H9 (cell line): ENCODE measurements around the gene PITPNM3. TPM values are rescaled to one million over a fixed set of nuclear protein-coding genes. Genes with fewer than 3 reads are reported as not detected.

ENCODE experiments used
- DNase-seq: peaks from one replicate; pipeline ENCODE4 v3.0.0-alpha.2; 2017
- H2AFZ ChIP-seq: one replicate; pipeline ENCODE4 v1.6.1; 2013; ENCODE audit warnings: mild to moderate bottlenecking, low read length, control low read depth, moderate library complexity
- H2AK5ac ChIP-seq: 2 replicates; pipeline ENCODE4 v1.6.1; 2013; ENCODE audit warnings: low read length, control low read depth, mixed read lengths; ENCODE audit not compliant: insufficient read length
- H2BK120ac ChIP-seq: one replicate; pipeline ENCODE4 v1.6.1; 2013; ENCODE audit warnings: low read depth, mild to moderate bottlenecking, low read length, control low read depth, inconsistent platforms; ENCODE audit not compliant: poor library complexity, severe bottlenecking
- H2BK12ac ChIP-seq: 2 replicates; pipeline ENCODE4 v1.6.1; 2013; ENCODE audit warnings: low read length, control low read depth, mixed read lengths, low read depth; ENCODE audit not compliant: insufficient read length
- H2BK15ac ChIP-seq: 2 replicates; pipeline ENCODE4 v1.6.1; 2013; ENCODE audit warnings: low read depth, low read length, control low read depth
- H2BK20ac ChIP-seq: one replicate; pipeline ENCODE4 v1.6.1; 2013; ENCODE audit warnings: low read depth, mild to moderate bottlenecking, low read length, control low read depth, inconsistent platforms; ENCODE audit not compliant: poor library complexity, severe bottlenecking
- H2BK5ac ChIP-seq: 2 replicates; pipeline ENCODE4 v1.6.1; 2013; ENCODE audit warnings: low read length, control low read depth, mixed read lengths; ENCODE audit not compliant: insufficient read length
- H3K14ac ChIP-seq: 2 replicates; pipeline ENCODE4 v1.6.1; 2013; ENCODE audit warnings: low read length, control low read depth; ENCODE audit not compliant: insufficient read depth
- H3K18ac ChIP-seq: 2 replicates; pipeline ENCODE4 v1.6.1; 2013; ENCODE audit warnings: low read depth, mild to moderate bottlenecking, mixed read lengths, low read length, control low read depth; ENCODE audit not compliant: insufficient read length
- H3K23ac ChIP-seq: 2 replicates; pipeline ENCODE4 v1.6.1; 2013; ENCODE audit warnings: low read length, control low read depth, mixed read lengths, low read depth; ENCODE audit not compliant: insufficient read length
- H3K23me2 ChIP-seq: 2 replicates; pipeline ENCODE4 v1.6.1; 2013; ENCODE audit warnings: low read depth, mild to moderate bottlenecking, mixed read lengths, low read length, control low read depth; ENCODE audit not compliant: insufficient read length, poor library complexity, severe bottlenecking
- H3K27ac ChIP-seq: 2 replicates; pipeline ENCODE4 v1.5.1; 2013; ENCODE audit warnings: low read length, control low read depth, mixed read lengths, low read depth; ENCODE audit not compliant: insufficient read length
- H3K27me3 ChIP-seq: 2 replicates; pipeline ENCODE4 v1.6.1; 2013; ENCODE audit warnings: low read length, control low read depth, inconsistent platforms; ENCODE audit not compliant: insufficient read depth
- H3K4ac ChIP-seq: 2 replicates; pipeline ENCODE4 v1.6.1; 2013; ENCODE audit warnings: low read depth, mild to moderate bottlenecking, control low read depth, inconsistent platforms, low read length, moderate library complexity
- H3K4me1 ChIP-seq: 2 replicates; pipeline ENCODE4 v1.6.1; 2013; ENCODE audit warnings: low read length, control low read depth, inconsistent platforms; ENCODE audit not compliant: insufficient read depth
- H3K4me2 ChIP-seq: 2 replicates; pipeline ENCODE4 v1.6.1; 2013; ENCODE audit warnings: low read length, control low read depth, mixed read lengths; ENCODE audit not compliant: insufficient read length, insufficient read depth
- H3K56ac ChIP-seq: 2 replicates; pipeline ENCODE4 v1.6.1; 2013; ENCODE audit warnings: low read depth, mild to moderate bottlenecking, mixed read lengths, low read length, control low read depth; ENCODE audit not compliant: insufficient read length
- H3K79me1 ChIP-seq: 2 replicates; pipeline ENCODE4 v1.6.1; 2013; ENCODE audit warnings: low read depth, mild to moderate bottlenecking, moderate library complexity, low read length, control low read depth, inconsistent platforms; ENCODE audit not compliant: insufficient read depth, poor library complexity, severe bottlenecking
- H3K79me2 ChIP-seq: 2 replicates; pipeline ENCODE4 v1.6.1; 2013; ENCODE audit warnings: low read length, control low read depth, inconsistent platforms; ENCODE audit not compliant: insufficient read depth
- H3K9ac ChIP-seq: 2 replicates; pipeline ENCODE4 v1.6.1; 2013; ENCODE audit warnings: low read length, control low read depth, mixed read lengths; ENCODE audit not compliant: insufficient read length; ENCODE audit errors: extremely low read depth
- H3K9me3 ChIP-seq: one replicate; pipeline ENCODE4 v1.6.1; 2013; ENCODE audit warnings: low read depth, low read length, inconsistent platforms; ENCODE audit not compliant: control insufficient read depth
- H3T11ph ChIP-seq: one replicate; pipeline ENCODE4 v1.6.1; 2013; ENCODE audit warnings: mild to moderate bottlenecking, low read length, control low read depth, inconsistent platforms
- H4K20me1 ChIP-seq: one replicate; pipeline ENCODE4 v1.6.1; 2013; ENCODE audit not compliant: control insufficient read depth, insufficient read length, insufficient read depth
- H4K5ac ChIP-seq: 2 replicates; pipeline ENCODE4 v1.6.1; 2013; ENCODE audit warnings: low read depth, mild to moderate bottlenecking, mixed read lengths, low read length, control low read depth; ENCODE audit not compliant: insufficient read length
- H4K8ac ChIP-seq: replicated peaks from 2 replicates; pipeline ENCODE4 v1.6.1; 2013; ENCODE audit warnings: low read length, control low read depth, mixed read lengths, low read depth; ENCODE audit not compliant: insufficient read length
- H4K91ac ChIP-seq: 2 replicates; pipeline ENCODE4 v1.6.1; 2013; ENCODE audit warnings: low read depth, mild to moderate bottlenecking, moderate library complexity, mixed read lengths, low read length, control low read depth; ENCODE audit not compliant: insufficient read length
- H3K27ac Mint-ChIP-seq, 3 experiments: 2 replicates in 2 of 3; 3 replicates in 1 of 3; pipeline ENCODE4 v1.8.0; 2020 to 2021; ENCODE audit warnings: mixed read lengths in 3 of 3, mild to moderate bottlenecking in 1 of 3, moderate library complexity in 1 of 3
- H3K27me3 Mint-ChIP-seq: 2 replicates; pipeline ENCODE4 v1.8.0; 2021; ENCODE audit warnings: low read depth, mild to moderate bottlenecking, moderate library complexity, mixed read lengths
- H3K36me3 Mint-ChIP-seq, 3 experiments: 2 replicates in 2 of 3; 3 replicates in 1 of 3; pipeline ENCODE4 v1.8.0; 2020 to 2021; ENCODE audit warnings: low read depth in 3 of 3, mixed read lengths in 3 of 3; ENCODE audit not compliant: insufficient read depth in 1 of 3
- H3K4me1 Mint-ChIP-seq, 2 experiments: 2 replicates each; pipeline ENCODE4 v1.8.0; 2020; ENCODE audit warnings: mixed read lengths in 2 of 2
- H3K4me3 Mint-ChIP-seq, 2 experiments: 2 replicates in 1 of 2; 3 replicates in 1 of 2; pipeline ENCODE4 v1.8.0; 2020 to 2021; ENCODE audit warnings: mild to moderate bottlenecking in 2 of 2, mixed read lengths in 2 of 2, moderate library complexity in 1 of 2
- H3K9me3 Mint-ChIP-seq, 2 experiments: 2 replicates in 1 of 2; 3 replicates in 1 of 2; pipeline ENCODE4 v1.8.0; 2020; ENCODE audit warnings: mild to moderate bottlenecking in 2 of 2, mixed read lengths in 2 of 2, moderate library complexity in 1 of 2
- CTCF ChIP-seq: fragments of 200-600 bp; sonication (generic); conservative IDR thresholded peaks from 3 replicates; pipeline ENCODE4 v1.8.0; 2021; ENCODE audit warnings: antibody characterized with exemption, mild to moderate bottlenecking
- WGBS: extraction: QIAGEN DNeasy Blood & Tissue Kit; methylation state at CpG from one replicate; pipeline ENCODE4 v1.1.7; 2013; ENCODE audit warnings: missing lambda C conversion rate, low lambda C conversion rate, mixed read lengths; ENCODE audit not compliant: insufficient read length; ENCODE audit errors: extremely low coverage; 5-methylcytosine and 5-hydroxymethylcytosine counted together
- total RNA-seq: library from RNA; stranded (reverse); gene quantifications from 2 replicates; pipeline ENCODE4 v1.2.1, GENCODE V29; 2021

PITPNM3 gene
- total RNA-seq, 1 experiment from 2014 or later, result 3.4 TPM

- H3K79me1 ChIP-seq, result no peaks in the 10 kb centered on the region
- H2BK120ac ChIP-seq, result no peak overlapping the region
- no peak overlapping the region for H2AFZ ChIP-seq
- no peaks in the 10 kb centered on the region; a peak in 1 of 7 replicates for H3K36me3 Mint-ChIP-seq
- H3K4ac ChIP-seq, result no peak overlapping the region
- no peaks in the 10 kb centered on the region for H3K9me3 Mint-ChIP-seq
- no peak overlapping the region for H3K9ac ChIP-seq
- TF ChIP-seq CTCF, result peak; percentile 98
- no peak overlapping the region for H3K14ac ChIP-seq
- H3T11ph ChIP-seq, result no peak overlapping the region
- no peak overlapping the region for H2AK5ac ChIP-seq
- no peaks in the 10 kb centered on the region for H4K20me1 ChIP-seq
- H3K23me2 ChIP-seq, result no peaks in the 10 kb centered on the region
- peaks cover 2% of the 10 kb centered on the region; the same call in 1 of the 2 replicates for H3K27me3 Mint-ChIP-seq
- H4K5ac ChIP-seq, result no peak overlapping the region
- H4K91ac ChIP-seq, result no peak overlapping the region
- H4K8ac ChIP-seq, result no peak overlapping the region
- H2BK5ac ChIP-seq, result no peak overlapping the region
- no peaks in the 10 kb centered on the region for H3K9me3 ChIP-seq
- DNase-seq, result peak; percentile 95
- no peaks in the 10 kb centered on the region for H3K27me3 ChIP-seq
- no peak overlapping the region for H3K23ac ChIP-seq
- WGBS, result no CpG with 5 or more reads among the region's 14 CpGs
- H3K4me1 Mint-ChIP-seq, result peaks cover 35 to 46% of the 10 kb centered on the region in 2 experiments
- H2BK15ac ChIP-seq, result no peak overlapping the region
- no peak overlapping the region for H2BK20ac ChIP-seq
- H3K18ac ChIP-seq, result no peak overlapping the region
- no peak overlapping the region for H3K4me2 ChIP-seq
- H3K4me1 ChIP-seq, result no peaks in the 10 kb centered on the region
- H3K56ac ChIP-seq, result no peak overlapping the region
- H2BK12ac ChIP-seq, result no peak overlapping the region
- H3K4me3 Mint-ChIP-seq, result no peak overlapping the region; a peak in 1 of 5 replicates
- no peak overlapping the region for H3K27ac ChIP-seq
- H3K27ac Mint-ChIP-seq, result peak overlapping the region in 2 of 3 experiments; percentile 30 to 88; a peak in 2 of 7 replicates
- no peaks in the 10 kb centered on the region for H3K79me2 ChIP-seq
Observed at GRCh38 chr17:6473128-6473767, 83.1 kb downstream of the PITPNM3 start.
